GM23338 (cell line): Measurements from ENCODE around the gene PLEKHM2. TPM values are rescaled to one million over a fixed set of nuclear protein-coding genes. Genes with fewer than 3 reads are reported as not detected.

Experiments used
- ATAC-seq: fragments of 200-7000 bp; cut with Tn5 transposase; 3 replicates; pipeline ENCODE4 v1.9.1; 2020
- DNase-seq: peaks from one replicate; pipeline ENCODE4 v3.0.0-alpha.2; 2015; ENCODE audit warnings: low spot score
- H2AFZ ChIP-seq: fragments of 200-600 bp; sonication (generic); 2 replicates; pipeline ENCODE4 v1.8.0; 2016; ENCODE audit warnings: antibody characterized with exemption, mild to moderate bottlenecking, moderate library complexity
- H3F3A ChIP-seq: fragments of 200-600 bp; sonication (generic); replicated peaks from 2 replicates; pipeline ENCODE4 v1.8.0; 2017; ENCODE audit warnings: antibody characterized with exemption, mixed run types, low read depth
- H3K27ac ChIP-seq: fragments of 200-600 bp; sonication (generic); 2 replicates; pipeline ENCODE4 v1.6.1; 2016; ENCODE audit warnings: low read depth
- H3K27me3 ChIP-seq: fragments of 200-600 bp; sonication (generic); 2 replicates; pipeline ENCODE4 v1.8.0; 2016; ENCODE audit warnings: mild to moderate bottlenecking, mixed run types, moderate library complexity; ENCODE audit not compliant: insufficient read depth
- H3K36me3 ChIP-seq: fragments of 200-600 bp; sonication (generic); 2 replicates; pipeline ENCODE4 v1.8.0; 2016; ENCODE audit warnings: mild to moderate bottlenecking; ENCODE audit not compliant: insufficient read depth
- H3K4me1 ChIP-seq: fragments of 200-600 bp; sonication (generic); 2 replicates; pipeline ENCODE4 v1.8.0; 2016; ENCODE audit warnings: mild to moderate bottlenecking, moderate library complexity; ENCODE audit not compliant: insufficient read depth
- H3K4me2 ChIP-seq: fragments of 200-600 bp; sonication (generic); 2 replicates; pipeline ENCODE4 v1.7.1; 2017; ENCODE audit warnings: mixed run types
- H3K4me3 ChIP-seq: fragments of 200-600 bp; sonication (generic); 2 replicates; pipeline ENCODE4 v1.6.1; 2016; ENCODE audit warnings: mixed run types
- H3K79me2 ChIP-seq: fragments of 200-600 bp; sonication (generic); replicated peaks from 2 replicates; pipeline ENCODE4 v1.8.0; 2017; ENCODE audit warnings: mild to moderate bottlenecking; ENCODE audit not compliant: insufficient read depth
- H3K9me2 ChIP-seq: fragments of 200-600 bp; sonication (generic); 2 replicates; pipeline ENCODE4 v1.8.0; 2017; ENCODE audit not compliant: insufficient read depth
- H4K20me1 ChIP-seq: fragments of 200-600 bp; sonication (generic); replicated peaks from 2 replicates; pipeline ENCODE4 v1.8.0; 2017; ENCODE audit warnings: mild to moderate bottlenecking; ENCODE audit not compliant: insufficient read depth
- H3K27ac Mint-ChIP-seq: 2 replicates; pipeline ENCODE4 v1.8.0; 2020; ENCODE audit warnings: inconsistent platforms, mild to moderate bottlenecking, moderate library complexity, mixed read lengths
- H3K27me3 Mint-ChIP-seq: 3 replicates; pipeline ENCODE4 v1.8.0; 2022; ENCODE audit warnings: low read depth, mild to moderate bottlenecking, moderate library complexity, mixed read lengths, inconsistent platforms; ENCODE audit not compliant: insufficient read depth, poor library complexity
- H3K36me3 Mint-ChIP-seq: 3 replicates; pipeline ENCODE4 v1.8.0; 2021; ENCODE audit warnings: low read depth, mild to moderate bottlenecking, inconsistent platforms, moderate library complexity, mixed read lengths
- H3K4me1 Mint-ChIP-seq: 3 replicates; pipeline ENCODE4 v1.8.0; 2020; ENCODE audit warnings: mild to moderate bottlenecking, inconsistent platforms, mixed read lengths
- H3K4me3 Mint-ChIP-seq: 3 replicates; pipeline ENCODE4 v1.8.0; 2021; ENCODE audit warnings: moderate library complexity, mild to moderate bottlenecking, inconsistent platforms, mixed read lengths
- H3K9me3 Mint-ChIP-seq: 3 replicates; pipeline ENCODE4 v1.8.0; 2020; ENCODE audit warnings: moderate library complexity, mild to moderate bottlenecking, inconsistent platforms, mixed read lengths
- CREB1 ChIP-seq: fragments of 250-450 bp; sonication (Bioruptor Pico); IDR thresholded peaks from 2 replicates; pipeline ENCODE4 v1.5.0; 2020; ENCODE audit warnings: low read depth, mild to moderate bottlenecking, moderate library complexity
- CTCF ChIP-seq, 2 experiments: fragments of 200-600 bp in 1 of 2; sonication (generic) in 1 of 2; conservative IDR thresholded peaks; 2 replicates each; pipeline versions ENCODE4 v1.5.1 to v1.6.1; 2016 to 2017; ENCODE audit warnings: antibody characterized with exemption in 2 of 2, low read depth in 2 of 2, mild to moderate bottlenecking in 2 of 2, moderate library complexity in 1 of 2
- EZH2 ChIP-seq: fragments of 200-600 bp; sonication (generic); IDR thresholded peaks from one replicate; pipeline ENCODE4 v1.8.0; 2017; ENCODE audit warnings: antibody characterized with exemption, mild to moderate bottlenecking, low read depth; ENCODE audit not compliant: unreplicated experiment
- EZH2phosphoT487 ChIP-seq: fragments of 200-600 bp; sonication (generic); IDR thresholded peaks from one replicate; pipeline ENCODE4 v1.8.1; 2018; ENCODE audit warnings: antibody characterized with exemption; ENCODE audit not compliant: unreplicated experiment
- JUNB ChIP-seq: IDR thresholded peaks from one replicate; pipeline ENCODE4 v1.6.1; 2016; ENCODE audit warnings: antibody characterized with exemption; ENCODE audit not compliant: unreplicated experiment
- NANOG ChIP-seq: IDR thresholded peaks from 2 replicates; pipeline ENCODE4 v1.6.1; 2016; ENCODE audit warnings: antibody characterized with exemption, borderline replicate concordance
- POLR2AphosphoS5 ChIP-seq: IDR thresholded peaks from 2 replicates; pipeline ENCODE4 v1.6.1; 2016; ENCODE audit warnings: antibody characterized with exemption, low read depth
- STAT1 ChIP-seq: IDR thresholded peaks from one replicate; pipeline ENCODE4 v1.6.1; 2016; ENCODE audit warnings: antibody characterized with exemption; ENCODE audit not compliant: unreplicated experiment
- ZNF114 ChIP-seq: fragments of 250-450 bp; sonication (Bioruptor Pico); IDR thresholded peaks from 2 replicates; pipeline ENCODE4 v1.5.0; 2020; ENCODE audit warnings: mild to moderate bottlenecking, moderate library complexity
- ZNF331 ChIP-seq: fragments of 250-450 bp; sonication (Bioruptor Pico); IDR thresholded peaks from 2 replicates; pipeline ENCODE4 v1.5.0; 2020; ENCODE audit warnings: low read depth, mild to moderate bottlenecking, moderate library complexity
- polyA plus RNA-seq: library from polyadenylated mRNA; unstranded; fragments of >200 nt; fragmentation: Nextera tagmentation; extraction: Ambion mirVana; gene quantifications from 2 replicates; pipeline ENCODE4 v1.2.1, GENCODE V29; 2016
- total RNA-seq: library from RNA; depleted of rRNA; stranded (reverse); fragments of >200 nt; shearing (Covaris generic); gene quantifications from 2 replicates; pipeline ENCODE4 v1.2.3, GENCODE V29; 2014
- TF ChIP-seq, protein P1 (sequence below): IDR thresholded peaks from 2 replicates; pipeline ENCODE4 v1.6.1; 2016; ENCODE audit warnings: antibody characterized with exemption
- TF ChIP-seq, protein P2 (sequence below): IDR thresholded peaks from one replicate; pipeline ENCODE4 v1.6.1; 2018; ENCODE audit warnings: antibody characterized with exemption; ENCODE audit not compliant: unreplicated experiment

PLEKHM2 gene
- total and polyA plus RNA-seq, 2 experiments from 2014 or later, result 11.2 to 40.0 TPM

DNA sequence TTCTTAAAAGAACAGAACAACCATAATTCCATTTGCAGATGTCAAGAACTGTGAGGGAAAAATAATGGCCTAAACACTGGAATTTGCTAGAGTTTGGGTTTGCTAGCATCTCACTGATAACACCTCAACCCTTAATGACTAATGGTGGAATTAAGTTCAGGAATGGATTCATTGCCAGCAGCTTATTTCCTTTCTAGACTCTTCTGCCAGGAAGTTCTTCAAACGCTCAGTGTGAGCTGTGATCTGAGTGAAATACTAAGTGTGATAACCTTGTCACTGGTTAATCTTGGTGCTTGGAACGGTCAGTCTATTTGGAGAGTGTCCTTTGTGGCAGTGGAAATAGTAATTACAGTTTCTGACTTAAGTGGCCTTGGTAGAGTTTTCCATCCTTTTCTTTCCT lies 21.6 kb upstream of the PLEKHM2 start:
- Histone ChIP-seq H3K79me2 (0 out of 2 replicates have a peak, but pooled peaks cover 5% of the 10 kb centered on the region), H4K20me1 (peaks cover 21% of the 10 kb centered on the region), H3K4me1 (no peaks in the 10 kb centered on the region), H3K27me3 (no peaks in the 10 kb centered on the region), H3K4me3 (no peak overlapping the region), H3K9me2 (no peaks in the 10 kb centered on the region), H3K4me2 (no peak overlapping the region), H3K36me3 (peaks cover 34% of the 10 kb centered on the region), H3F3A (no peaks in the 10 kb centered on the region), H3K27ac (no peak overlapping the region), H2AFZ (no peak overlapping the region)
- DNase-seq, result no peak
- no peak for ATAC-seq
- Mint-ChIP-seq H3K4me3 (no peak overlapping the region), H3K27ac (no peak overlapping the region), H3K4me1 (peaks cover 13% of the 10 kb centered on the region; the same call in 2 of the 3 replicates), H3K9me3 (no peaks in the 10 kb centered on the region), H3K27me3 (no peaks in the 10 kb centered on the region), H3K36me3 (peaks cover 40% of the 10 kb centered on the region)
- TF ChIP-seq NANOG (no peak), JUNB (no peak), STAT1 (no peak), ZNF114 (CRISPR knock-in tag) (no peak), CTCF (conservative IDR thresholded peaks at IDR 0.05; ENCODE audit: low read depth in 2 of 2) (no peak), CREB1 (CRISPR knock-in tag) (no peak), EZH2phosphoT487 (no peak), POLR2AphosphoS5 (no peak), EZH2 (no peak)
- TF ChIP-seq, protein P1, sequence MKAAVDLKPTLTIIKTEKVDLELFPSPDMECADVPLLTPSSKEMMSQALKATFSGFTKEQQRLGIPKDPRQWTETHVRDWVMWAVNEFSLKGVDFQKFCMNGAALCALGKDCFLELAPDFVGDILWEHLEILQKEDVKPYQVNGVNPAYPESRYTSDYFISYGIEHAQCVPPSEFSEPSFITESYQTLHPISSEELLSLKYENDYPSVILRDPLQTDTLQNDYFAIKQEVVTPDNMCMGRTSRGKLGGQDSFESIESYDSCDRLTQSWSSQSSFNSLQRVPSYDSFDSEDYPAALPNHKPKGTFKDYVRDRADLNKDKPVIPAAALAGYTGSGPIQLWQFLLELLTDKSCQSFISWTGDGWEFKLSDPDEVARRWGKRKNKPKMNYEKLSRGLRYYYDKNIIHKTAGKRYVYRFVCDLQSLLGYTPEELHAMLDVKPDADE, result no peak

DNA sequence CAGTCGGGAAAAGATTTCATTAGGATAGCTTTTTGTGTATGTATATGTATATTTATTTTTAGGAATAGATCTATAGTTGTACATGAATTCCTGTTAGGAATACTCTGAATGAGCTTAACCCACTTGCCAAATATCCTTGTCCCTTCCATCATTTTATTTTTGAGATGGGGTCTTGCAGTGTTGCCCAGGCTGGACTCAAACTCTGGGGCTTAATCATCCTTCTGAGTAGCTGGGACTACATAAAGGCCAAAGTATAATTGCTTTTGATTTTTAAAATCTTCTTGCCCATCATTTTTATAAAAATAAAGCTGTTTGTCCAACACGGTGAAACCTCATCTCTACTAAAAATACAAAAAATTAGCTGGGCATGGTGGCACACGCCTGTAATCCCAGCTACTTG lies 20.2 kb upstream of the PLEKHM2 start:
- Histone ChIP-seq H3K27ac (no peak overlapping the region), H3K4me2 (no peak overlapping the region), H4K20me1 (peaks cover 21% of the 10 kb centered on the region), H3F3A (no peaks in the 10 kb centered on the region), H3K27me3 (no peaks in the 10 kb centered on the region), H3K79me2 (0 out of 2 replicates have a peak, but pooled peaks cover 5% of the 10 kb centered on the region), H3K9me2 (no peaks in the 10 kb centered on the region), H3K4me3 (no peak overlapping the region), H2AFZ (no peak overlapping the region), H3K4me1 (peaks cover 5% of the 10 kb centered on the region; the same call in 1 of the 2 replicates), H3K36me3 (peaks cover 31% of the 10 kb centered on the region)
- no peak for DNase-seq
- H3K4me3 Mint-ChIP-seq, result no peak overlapping the region
- peaks cover 33% of the 10 kb centered on the region for H3K36me3 Mint-ChIP-seq
- peaks cover 26% of the 10 kb centered on the region for H3K4me1 Mint-ChIP-seq
- no peaks in the 10 kb centered on the region for H3K27me3 Mint-ChIP-seq
- H3K27ac Mint-ChIP-seq, result no peak overlapping the region
- H3K9me3 Mint-ChIP-seq, result no peaks in the 10 kb centered on the region
- ATAC-seq, result no peak
- no peak for TF ChIP-seq ZNF331 (CRISPR knock-in tag)
- TF ChIP-seq STAT1, result no peak
- no peak for TF ChIP-seq POLR2AphosphoS5
- TF ChIP-seq, protein P2, sequence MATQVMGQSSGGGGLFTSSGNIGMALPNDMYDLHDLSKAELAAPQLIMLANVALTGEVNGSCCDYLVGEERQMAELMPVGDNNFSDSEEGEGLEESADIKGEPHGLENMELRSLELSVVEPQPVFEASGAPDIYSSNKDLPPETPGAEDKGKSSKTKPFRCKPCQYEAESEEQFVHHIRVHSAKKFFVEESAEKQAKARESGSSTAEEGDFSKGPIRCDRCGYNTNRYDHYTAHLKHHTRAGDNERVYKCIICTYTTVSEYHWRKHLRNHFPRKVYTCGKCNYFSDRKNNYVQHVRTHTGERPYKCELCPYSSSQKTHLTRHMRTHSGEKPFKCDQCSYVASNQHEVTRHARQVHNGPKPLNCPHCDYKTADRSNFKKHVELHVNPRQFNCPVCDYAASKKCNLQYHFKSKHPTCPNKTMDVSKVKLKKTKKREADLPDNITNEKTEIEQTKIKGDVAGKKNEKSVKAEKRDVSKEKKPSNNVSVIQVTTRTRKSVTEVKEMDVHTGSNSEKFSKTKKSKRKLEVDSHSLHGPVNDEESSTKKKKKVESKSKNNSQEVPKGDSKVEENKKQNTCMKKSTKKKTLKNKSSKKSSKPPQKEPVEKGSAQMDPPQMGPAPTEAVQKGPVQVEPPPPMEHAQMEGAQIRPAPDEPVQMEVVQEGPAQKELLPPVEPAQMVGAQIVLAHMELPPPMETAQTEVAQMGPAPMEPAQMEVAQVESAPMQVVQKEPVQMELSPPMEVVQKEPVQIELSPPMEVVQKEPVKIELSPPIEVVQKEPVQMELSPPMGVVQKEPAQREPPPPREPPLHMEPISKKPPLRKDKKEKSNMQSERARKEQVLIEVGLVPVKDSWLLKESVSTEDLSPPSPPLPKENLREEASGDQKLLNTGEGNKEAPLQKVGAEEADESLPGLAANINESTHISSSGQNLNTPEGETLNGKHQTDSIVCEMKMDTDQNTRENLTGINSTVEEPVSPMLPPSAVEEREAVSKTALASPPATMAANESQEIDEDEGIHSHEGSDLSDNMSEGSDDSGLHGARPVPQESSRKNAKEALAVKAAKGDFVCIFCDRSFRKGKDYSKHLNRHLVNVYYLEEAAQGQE, result no peak
- TF ChIP-seq EZH2phosphoT487, result no peak
- no peak for TF ChIP-seq CTCF (conservative IDR thresholded peaks at IDR 0.05; ENCODE audit: low read depth in 2 of 2)
- no peak for TF ChIP-seq ZNF114 (CRISPR knock-in tag)
- TF ChIP-seq, protein P1, result no peak
